ENCODE measurements around the gene CAMTA2. TPM values are rescaled to one million over a fixed set of nuclear protein-coding genes. Genes with fewer than 3 reads are reported as not detected.

Gene CAMTA2
- total RNA-seq, 1 experiment from 2014 or later: 21.4 TPM

DNA sequence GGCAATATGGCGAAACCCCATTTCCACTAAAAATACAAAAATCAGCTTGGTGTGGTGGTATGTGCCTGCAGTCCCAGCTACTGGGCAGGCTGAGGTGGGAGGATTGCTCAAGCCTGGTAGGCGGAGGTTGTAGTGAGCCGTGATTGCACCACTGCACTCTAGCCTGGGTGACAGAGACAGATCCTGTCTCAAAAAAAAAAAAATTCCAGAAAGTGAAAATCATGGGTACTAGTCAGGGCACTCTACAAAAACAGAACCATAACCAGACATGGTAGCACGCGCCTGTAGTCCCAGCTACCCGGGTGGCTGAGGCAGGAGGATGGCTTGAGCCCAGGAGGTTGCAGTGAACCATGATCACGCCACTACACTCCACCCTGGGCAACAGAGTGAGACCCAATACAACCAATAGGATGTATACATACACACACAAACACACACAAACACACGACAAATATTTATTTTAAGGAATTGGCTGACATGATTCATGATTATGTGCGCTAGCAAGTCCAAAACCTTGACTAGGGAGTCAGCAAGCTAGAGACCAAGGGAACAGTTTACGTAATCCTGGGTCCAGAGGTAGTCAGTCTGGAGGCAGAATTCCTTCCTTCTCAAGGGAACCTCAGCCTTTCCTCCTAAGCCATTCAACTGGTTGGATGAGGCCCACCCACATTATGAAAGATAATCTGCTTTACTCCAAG is 67.0 kb downstream of the CAMTA2 start:
- peaks cover 4% of the 10 kb centered on the region for H3K36me3 Mint-ChIP-seq (ENCODE audit: insufficient read depth, unreplicated experiment)
- H3K4me1 Mint-ChIP-seq (ENCODE audit: low read depth, unreplicated experiment): no peaks in the 10 kb centered on the region
- TF ChIP-seq, protein P1, sequence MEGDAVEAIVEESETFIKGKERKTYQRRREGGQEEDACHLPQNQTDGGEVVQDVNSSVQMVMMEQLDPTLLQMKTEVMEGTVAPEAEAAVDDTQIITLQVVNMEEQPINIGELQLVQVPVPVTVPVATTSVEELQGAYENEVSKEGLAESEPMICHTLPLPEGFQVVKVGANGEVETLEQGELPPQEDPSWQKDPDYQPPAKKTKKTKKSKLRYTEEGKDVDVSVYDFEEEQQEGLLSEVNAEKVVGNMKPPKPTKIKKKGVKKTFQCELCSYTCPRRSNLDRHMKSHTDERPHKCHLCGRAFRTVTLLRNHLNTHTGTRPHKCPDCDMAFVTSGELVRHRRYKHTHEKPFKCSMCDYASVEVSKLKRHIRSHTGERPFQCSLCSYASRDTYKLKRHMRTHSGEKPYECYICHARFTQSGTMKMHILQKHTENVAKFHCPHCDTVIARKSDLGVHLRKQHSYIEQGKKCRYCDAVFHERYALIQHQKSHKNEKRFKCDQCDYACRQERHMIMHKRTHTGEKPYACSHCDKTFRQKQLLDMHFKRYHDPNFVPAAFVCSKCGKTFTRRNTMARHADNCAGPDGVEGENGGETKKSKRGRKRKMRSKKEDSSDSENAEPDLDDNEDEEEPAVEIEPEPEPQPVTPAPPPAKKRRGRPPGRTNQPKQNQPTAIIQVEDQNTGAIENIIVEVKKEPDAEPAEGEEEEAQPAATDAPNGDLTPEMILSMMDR (IDR thresholded peaks at IDR 0.05; ENCODE audit: unreplicated experiment): no peak
- CTCF ChIA-PET: no interaction called here
- H3K27ac Mint-ChIP-seq (ENCODE audit: unreplicated experiment): no peak overlapping the region
- no peak for DNase-seq
- H3K27me3 Mint-ChIP-seq (ENCODE audit: unreplicated experiment): no peaks in the 10 kb centered on the region
- H3K9me3 Mint-ChIP-seq (ENCODE audit: low read depth, unreplicated experiment): no peaks in the 10 kb centered on the region
- intact Hi-C loops (cut with micrococcal nuclease; ENCODE audit: unreplicated experiment): no loop called here
- H3K4me3 Mint-ChIP-seq (ENCODE audit: low read depth, unreplicated experiment): no peak overlapping the region
- no TSS peak for BruUV-seq (replicated peaks)

DNA sequence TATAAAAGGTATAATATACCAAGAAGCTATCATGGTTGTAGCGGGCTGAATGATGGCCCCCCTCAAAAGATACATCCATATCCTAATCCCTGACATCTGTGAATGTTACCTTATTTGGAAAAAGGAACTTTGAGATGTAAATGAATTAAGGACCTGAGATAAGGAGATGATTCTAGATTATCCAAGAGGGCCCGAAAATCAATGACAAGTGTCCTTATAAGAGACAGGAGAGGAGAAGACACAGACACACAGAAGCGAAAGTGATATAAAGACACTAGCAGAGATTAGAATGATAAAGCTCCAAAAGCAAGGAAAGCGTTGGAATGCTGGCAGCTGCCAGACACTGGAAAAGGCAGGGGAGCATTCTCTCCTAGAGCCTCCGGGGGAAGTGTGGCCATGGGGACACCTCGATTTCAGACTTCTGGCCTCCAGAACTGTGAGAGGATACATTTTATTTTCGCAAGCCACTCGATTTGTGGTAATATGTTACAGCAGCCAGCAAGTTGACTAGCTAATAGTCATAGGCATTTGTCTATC is 67.9 kb downstream of the CAMTA2 start:
- H3K4me1 Mint-ChIP-seq (ENCODE audit: low read depth, unreplicated experiment): no peaks in the 10 kb centered on the region
- DNase-seq: no peak
- peaks cover 4% of the 10 kb centered on the region for H3K36me3 Mint-ChIP-seq (ENCODE audit: insufficient read depth, unreplicated experiment)
- H3K9me3 Mint-ChIP-seq (ENCODE audit: low read depth, unreplicated experiment): no peaks in the 10 kb centered on the region
- H3K27ac Mint-ChIP-seq (ENCODE audit: unreplicated experiment): no peak overlapping the region
- CTCF ChIA-PET: no interaction called here
- intact Hi-C loops (cut with micrococcal nuclease; ENCODE audit: unreplicated experiment): loop anchor here (10.0 kb wide), 1 partner anchor 65 kb away; the partner anchor contains the start of gene CAMTA2
- H3K27me3 Mint-ChIP-seq (ENCODE audit: unreplicated experiment): no peaks in the 10 kb centered on the region
- no TSS peak for BruUV-seq (replicated peaks)
- TF ChIP-seq, protein P1 (IDR thresholded peaks at IDR 0.05; ENCODE audit: unreplicated experiment): no peak
- no peak overlapping the region for H3K4me3 Mint-ChIP-seq (ENCODE audit: low read depth, unreplicated experiment)

Small RNA genes lying within 50 kb of the gene (microRNA-seq; reads per million reads assigned to microRNA genes)
- gene MIR6864 (not detected), gene MIR6865 (not detected)

Other genes with a start within 250 kb of the CAMTA2 start
- gene ZMYND15, start 247.8 kb downstream of the CAMTA2 start, total RNA-seq (2022): 2.2 and 2.5 TPM in 2 replicates
- 73.1 and 77.6 TPM in 2 replicates for gene CXCL16, start 247.7 kb downstream of the CAMTA2 start, total RNA-seq (2022)
- gene TM4SF5, start 215.8 kb downstream of the CAMTA2 start, total RNA-seq (2022): 0.54 and 0.56 TPM in 2 replicates
- 0.59 TPM in 1 of 2 replicates, not detected in the other for gene VMO1, start 201.3 kb downstream of the CAMTA2 start, total RNA-seq (2022)
- gene GLTPD2, start 198.7 kb downstream of the CAMTA2 start, total RNA-seq (2022): 0.71 and 0.76 TPM in 2 replicates
- gene PSMB6, start 191.5 kb downstream of the CAMTA2 start, total RNA-seq (2022): 121 and 132 TPM in 2 replicates
- gene PLD2, start 180.5 kb downstream of the CAMTA2 start, total RNA-seq (2022): 11.0 and 13.0 TPM in 2 replicates
- 86.8 and 106 TPM in 2 replicates for gene MINK1, start 154.3 kb downstream of the CAMTA2 start, total RNA-seq (2022)
- gene C17orf107, start 88.1 kb downstream of the CAMTA2 start, total RNA-seq (2022): 2.1 and 3.2 TPM in 2 replicates
- gene CHRNE, start 84.6 kb downstream of the CAMTA2 start, total RNA-seq (2022): 0.19 TPM in 1 of 2 replicates, not detected in the other
- not detected in 2 replicates for gene GP1BA, start 55.4 kb downstream of the CAMTA2 start, total RNA-seq (2022)
- 37.7 and 38.4 TPM in 2 replicates for gene SLC25A11, start 47.6 kb downstream of the CAMTA2 start, total RNA-seq (2022)
- 65.2 and 77.0 TPM in 2 replicates for gene RNF167, start 47.4 kb downstream of the CAMTA2 start, total RNA-seq (2022)
- 580 and 605 TPM in 2 replicates for gene PFN1, start 39.1 kb downstream of the CAMTA2 start, total RNA-seq (2022)
- 12.3 and 12.9 TPM in 2 replicates for gene ENO3, start 36.6 kb downstream of the CAMTA2 start, total RNA-seq (2022)
- gene SPAG7, start 19.9 kb downstream of the CAMTA2 start, total RNA-seq (2022): 34.3 and 34.9 TPM in 2 replicates
- 0.54 TPM in 1 of 2 replicates, not detected in the other for gene INCA1, start 9.8 kb upstream of the CAMTA2 start, total RNA-seq (2022)
- gene KIF1C, start 10.3 kb upstream of the CAMTA2 start, total RNA-seq (2022): 65.9 and 69.4 TPM in 2 replicates
- 0.34 TPM in 1 of 2 replicates, not detected in the other for gene SLC52A1, start 47.8 kb upstream of the CAMTA2 start, total RNA-seq (2022)
- gene ZFP3, start 90.8 kb upstream of the CAMTA2 start, total RNA-seq (2022): not detected in 2 replicates
- 7.1 and 8.4 TPM in 2 replicates for gene ZNF232, start 124.2 kb upstream of the CAMTA2 start, total RNA-seq (2022)
- gene USP6, start 128.4 kb upstream of the CAMTA2 start, total RNA-seq (2022): not detected in 2 replicates
- gene ZNF594, start 204.2 kb upstream of the CAMTA2 start, total RNA-seq (2022): 12.9 and 13.3 TPM in 2 replicates
- not detected in 2 replicates for gene SCIMP, start 247.2 kb upstream of the CAMTA2 start, total RNA-seq (2022)